H1 (cell line): ENCODE measurements around the gene ENTPD5. TPM values are rescaled to one million over a fixed set of nuclear protein-coding genes. Genes with fewer than 3 reads are reported as not detected.

ENCODE experiments used
- CTCF ChIA-PET: fragments of 300-600 bp; sonication (Branson Sonifier 250); formaldehyde crosslinking; loops from one replicate; lab custom pipeline; 2021; ENCODE audit not compliant: partially characterized antibody; lab: Charles Lee
- POLR2A ChIA-PET: fragments of 300-600 bp; sonication (Branson Sonifier 250); formaldehyde crosslinking; loops from one replicate; lab custom pipeline; 2021; ENCODE audit warnings: inconsistent platforms; ENCODE audit not compliant: partially characterized antibody; lab: Charles Lee
- DNase-seq, 2 experiments: peaks; one replicate each; pipeline versions ENCODE4 v3.0.0 to v3.0.0-alpha.2; 2010 to 2022; ENCODE audit warnings: low spot score in 2 of 2, low read depth in 1 of 2, mixed read lengths in 1 of 2
- FAIRE-seq: peaks from 2 replicates; lab custom pipeline; 2011; peaks lifted over from hg19 to GRCh38; lab: Jason Lieb, UNC
- H2AFZ ChIP-seq: 2 replicates; pipeline ENCODE4 v1.8.1; 2012; ENCODE audit warnings: low read length, inconsistent platforms
- H2AK5ac ChIP-seq: 2 replicates; pipeline ENCODE4 v1.6.1; 2013; ENCODE audit warnings: low read depth, low read length
- H2BK120ac ChIP-seq: replicated peaks from 2 replicates; pipeline ENCODE3; 2013; ENCODE audit warnings: low read depth, low read length, inconsistent platforms
- H2BK12ac ChIP-seq: 2 replicates; pipeline ENCODE4 v1.6.1; 2013; ENCODE audit warnings: low read depth, low read length
- H2BK15ac ChIP-seq: 2 replicates; pipeline ENCODE4 v1.6.1; 2013; ENCODE audit warnings: low read length
- H2BK20ac ChIP-seq: 2 replicates; pipeline ENCODE4 v1.6.1; 2013; ENCODE audit warnings: low read length
- H2BK5ac ChIP-seq: 2 replicates; pipeline ENCODE4 v1.6.1; 2013; ENCODE audit warnings: low read depth, low read length
- H3K14ac ChIP-seq: 2 replicates; pipeline ENCODE4 v1.6.1; 2013; ENCODE audit warnings: inconsistent platforms; ENCODE audit not compliant: insufficient read length
- H3K18ac ChIP-seq: 2 replicates; pipeline ENCODE4 v1.6.1; 2013; ENCODE audit warnings: low read length; ENCODE audit errors: extremely low read depth
- H3K23ac ChIP-seq: 2 replicates; pipeline ENCODE4 v1.6.1; 2013; ENCODE audit warnings: inconsistent platforms; ENCODE audit not compliant: insufficient read length
- H3K23me2 ChIP-seq: 2 replicates; pipeline ENCODE4 v1.6.1; 2013; ENCODE audit warnings: low read depth, low read length
- H3K27ac ChIP-seq: 2 replicates; pipeline ENCODE4 v1.6.1; 2011; ENCODE audit warnings: low read depth, low read length, inconsistent platforms
- H3K27me3 ChIP-seq, 4 experiments: replicated peaks in 1 of 4; 1 replicate in 1 of 4; 2 replicates in 3 of 4; pipeline versions ENCODE4 v1.6.1 to v1.8.1; 2011 to 2013; ENCODE audit warnings: low read length in 3 of 4, mild to moderate bottlenecking in 3 of 4, inconsistent platforms in 2 of 4, mixed read lengths in 2 of 4, moderate library complexity in 1 of 4; ENCODE audit not compliant: control insufficient read depth in 3 of 4, insufficient read depth in 3 of 4; ENCODE audit errors: extremely low read depth in 1 of 4
- H3K36me3 ChIP-seq, 4 experiments: 2 replicates each; pipeline versions ENCODE4 v1.6.1 to v1.8.1; 2011 to 2013; ENCODE audit warnings: mild to moderate bottlenecking in 4 of 4, low read length in 3 of 4, moderate library complexity in 2 of 4, control low read depth in 1 of 4, inconsistent platforms in 1 of 4; ENCODE audit not compliant: insufficient read depth in 4 of 4, control insufficient read depth in 2 of 4
- H3K4ac ChIP-seq: replicated peaks from 2 replicates; pipeline ENCODE3; 2013; ENCODE audit warnings: low read length, low read depth, mixed read lengths, inconsistent platforms; ENCODE audit not compliant: insufficient read length
- H3K4me1 ChIP-seq, 4 experiments: replicated peaks in 1 of 4; 1 replicate in 1 of 4; 2 replicates in 3 of 4; pipeline versions ENCODE4 v1.6.1 to v1.8.1; 2011 to 2013; ENCODE audit warnings: low read length in 3 of 4, inconsistent platforms in 2 of 4, mixed read lengths in 1 of 4; ENCODE audit not compliant: insufficient read depth in 4 of 4, control insufficient read depth in 3 of 4
- H3K4me2 ChIP-seq, 2 experiments: 2 replicates each; pipeline versions ENCODE4 v1.6.1 to v1.8.1; 2011 to 2013; ENCODE audit warnings: low read depth in 2 of 2, low read length in 2 of 2, control low read depth in 1 of 2, inconsistent platforms in 1 of 2, mild to moderate bottlenecking in 1 of 2; ENCODE audit not compliant: insufficient read depth in 1 of 2
- H3K4me3 ChIP-seq, 4 experiments: fragments of 200-600, 300-600 bp in 1 of 4; sonication (generic), shearing (Covaris generic), sonication (Bioruptor Twin) in 1 of 4; 2 replicates each; pipeline versions ENCODE4 v1.5.1 to v1.8.1; 2011 to 2016; ENCODE audit warnings: low read length in 4 of 4, low read depth in 3 of 4, control low read depth in 2 of 4, inconsistent platforms in 2 of 4, mild to moderate bottlenecking in 2 of 4, mixed read lengths in 1 of 4, moderate library complexity in 1 of 4; ENCODE audit not compliant: insufficient read depth in 2 of 4; ENCODE audit errors: extremely low read depth in 1 of 4
- H3K56ac ChIP-seq: replicated peaks from 2 replicates; pipeline ENCODE3; 2013; ENCODE audit warnings: low read depth, mild to moderate bottlenecking, mixed read lengths, low read length, inconsistent platforms; ENCODE audit not compliant: insufficient read length
- H3K79me1 ChIP-seq: 2 replicates; pipeline ENCODE4 v1.6.1; 2013; ENCODE audit warnings: low read depth, low read length, control low read depth
- H3K79me2 ChIP-seq, 2 experiments: 2 replicates each; pipeline versions ENCODE4 v1.6.1 to v1.8.1; 2012 to 2013; ENCODE audit warnings: low read length in 2 of 2, mild to moderate bottlenecking in 2 of 2, inconsistent platforms in 1 of 2; ENCODE audit not compliant: insufficient read depth in 2 of 2, control insufficient read depth in 1 of 2
- H3K9ac ChIP-seq, 4 experiments: replicated peaks in 1 of 4; 1 replicate in 1 of 4; 2 replicates in 3 of 4; pipeline versions ENCODE4 v1.6.1 to v1.8.1; 2011 to 2013; ENCODE audit warnings: low read depth in 3 of 4, low read length in 3 of 4, control low read depth in 2 of 4, mild to moderate bottlenecking in 2 of 4, moderate library complexity in 2 of 4, inconsistent platforms in 1 of 4; ENCODE audit errors: extremely low read depth in 1 of 4
- H3K9me3 ChIP-seq, 2 experiments: 2 replicates each; pipeline versions ENCODE4 v1.6.1 to v1.8.1; 2012 to 2013; ENCODE audit warnings: mild to moderate bottlenecking in 2 of 2, moderate library complexity in 2 of 2, control low read depth in 1 of 2, inconsistent platforms in 1 of 2, low read depth in 1 of 2, low read length in 1 of 2, mixed read lengths in 1 of 2; ENCODE audit not compliant: insufficient read depth in 2 of 2
- H4K20me1 ChIP-seq, 2 experiments: replicated peaks in 1 of 2; 2 replicates each; pipeline versions ENCODE3 to v1.8.1; 2011 to 2013; ENCODE audit warnings: inconsistent platforms in 2 of 2, low read length in 2 of 2, mild to moderate bottlenecking in 1 of 2; ENCODE audit not compliant: insufficient read depth in 2 of 2, control insufficient read depth in 1 of 2
- H4K5ac ChIP-seq: 2 replicates; pipeline ENCODE4 v1.6.1; 2013; ENCODE audit warnings: low read length, low read depth, mixed read lengths, inconsistent platforms; ENCODE audit not compliant: insufficient read length
- H4K8ac ChIP-seq: 2 replicates; pipeline ENCODE4 v1.8.0; 2013; ENCODE audit warnings: mild to moderate bottlenecking, moderate library complexity, low read length, inconsistent platforms; ENCODE audit not compliant: insufficient read depth; ENCODE audit errors: extremely low read depth
- H4K91ac ChIP-seq: replicated peaks from 2 replicates; pipeline ENCODE3; 2013; ENCODE audit warnings: low read length, mixed read lengths, inconsistent platforms; ENCODE audit not compliant: insufficient read length
- ASH2L ChIP-seq: fragments of 200-600, 300-600 bp; sonication (generic); IDR thresholded peaks from one replicate; pipeline ENCODE4 v1.7.1; 2017; ENCODE audit warnings: low read length
- CBX5 ChIP-seq: fragments of 300-800, 300-1000 bp; sonication (generic); IDR thresholded peaks from 2 replicates; pipeline ENCODE4 v1.7.1; 2016; ENCODE audit warnings: antibody characterized with exemption, low read length, low read depth
- CREB1 ChIP-seq: IDR thresholded peaks from 2 replicates; pipeline ENCODE4 v1.6.1; 2012; ENCODE audit warnings: inconsistent platforms
- GTF2F1 ChIP-seq: IDR thresholded peaks from 2 replicates; pipeline ENCODE4 v1.6.1; 2012; ENCODE audit warnings: low read depth, low read length, improper control_type of control experiment, borderline replicate concordance
- JUN ChIP-seq: IDR thresholded peaks from 2 replicates; pipeline ENCODE4 v1.6.1; 2011; ENCODE audit warnings: low read depth, mild to moderate bottlenecking, improper control_type of control experiment, low read length
- JUND ChIP-seq: IDR thresholded peaks from 2 replicates; pipeline ENCODE4 v1.6.1; 2011; ENCODE audit warnings: mild to moderate bottlenecking, improper control_type of control experiment, low read length
- KDM1A ChIP-seq: fragments of 200-600, 300-600 bp; sonication (generic); IDR thresholded peaks from 2 replicates; pipeline ENCODE4 v1.7.1; 2016; ENCODE audit warnings: mild to moderate bottlenecking, low read length, borderline replicate concordance
- KDM5A ChIP-seq: fragments of 200-600 bp; IDR thresholded peaks from 2 replicates; pipeline ENCODE4 v1.7.1; 2012; ENCODE audit warnings: mild to moderate bottlenecking, low read length, inconsistent platforms, mixed read lengths
- MAFK ChIP-seq: IDR thresholded peaks from 2 replicates; pipeline ENCODE4 v1.6.1; 2012; ENCODE audit warnings: low read depth, mild to moderate bottlenecking, improper control_type of control experiment, low read length
- POLR2A ChIP-seq, 2 experiments: IDR thresholded peaks; 1 replicate in 1 of 2; 2 replicates in 1 of 2; pipeline ENCODE4 v1.6.1; 2011; ENCODE audit warnings: low read depth in 2 of 2, low read length in 2 of 2, mild to moderate bottlenecking in 2 of 2; ENCODE audit errors: control extremely low read depth in 1 of 2
- RAD21 ChIP-seq, 2 experiments: IDR thresholded peaks in 1 of 2; conservative IDR thresholded peaks in 1 of 2; 2 replicates each; pipeline ENCODE4 v1.6.1; 2011; ENCODE audit warnings: low read depth in 2 of 2, low read length in 2 of 2, improper control_type of control experiment in 1 of 2, inconsistent platforms in 1 of 2, mild to moderate bottlenecking in 1 of 2, moderate library complexity in 1 of 2
- SP2 ChIP-seq: IDR thresholded peaks from 2 replicates; pipeline ENCODE4 v1.6.1; 2012; ENCODE audit warnings: mild to moderate bottlenecking, low read length, inconsistent platforms
- TBP ChIP-seq: IDR thresholded peaks from 2 replicates; pipeline ENCODE4 v1.6.1; 2011; ENCODE audit warnings: low read depth, low read length, improper control_type of control experiment
- TEAD4 ChIP-seq: IDR thresholded peaks from 2 replicates; pipeline ENCODE4 v1.6.1; 2012; ENCODE audit warnings: low read depth, low read length, inconsistent platforms, mixed read lengths
- WGBS, 2 experiments: shearing (Covaris generic) in 1 of 2; methylation state at CpG; one replicate each; pipeline versions ENCODE4 v1.1.6 to v1.1.7; 2013 to 2015; ENCODE audit warnings: low lambda C conversion rate in 2 of 2, mixed read lengths in 2 of 2, inconsistent platforms in 1 of 2, low coverage in 1 of 2, missing lambda C conversion rate in 1 of 2; ENCODE audit not compliant: insufficient replicate concordance in 2 of 2, insufficient coverage in 1 of 2, insufficient read length in 1 of 2; ENCODE audit errors: extremely low coverage in 1 of 2, missing lambda C conversion rate in 1 of 2; 5-methylcytosine and 5-hydroxymethylcytosine counted together
- polyA plus RNA-seq, 7 experiments: library from polyadenylated mRNA; depleted of rRNA in 3 of 7; stranded (reverse) in 5 of 7; unstranded in 2 of 7; fragments of >200 nt in 5 of 7; fragments of 200-250 nt in 2 of 7; gene quantifications; 1 replicate in 5 of 7; 2 replicates in 1 of 7; 4 replicates in 1 of 7; pipeline versions ENCODE4 v1.2.1 to v1.2.3, GENCODE V29; 2011 to 2013; ENCODE audit warnings: missing spikeins in 2 of 7, mixed read lengths in 2 of 7
- total RNA-seq: library from RNA; stranded (reverse); fragmentation: NEBNext Ultra II Directional; extraction: Animal tissue kit (Norgen Biotek cat#: 25700); gene quantifications from 2 replicates; pipeline ENCODE4 v1.2.1, GENCODE V29; 2021
- TF ChIP-seq, protein P1 (sequence below): IDR thresholded peaks from 2 replicates; pipeline ENCODE4 v1.6.1; 2012; ENCODE audit warnings: low read length, inconsistent platforms

Gene ENTPD5
- total and polyA plus RNA-seq, 2 of the 8 experiments (the other 6 are each of a cell fraction or from before 2014, with no cell fraction given): 5.0 to 6.5 TPM

- Histone ChIP-seq H3K18ac (no peak overlapping the region), H3K27ac (no peak overlapping the region), H2AK5ac (no peak overlapping the region), H2AFZ (no peak overlapping the region), H4K91ac (no peak overlapping the region), H3K9ac (no peak overlapping the region), H4K8ac (no peak overlapping the region), H2BK5ac (no peak overlapping the region), H2BK20ac (no peak overlapping the region), H3K9me3 (no peaks in the 10 kb centered on the region), H3K4me3 (no peak overlapping the region), H3K23me2 (no peaks in the 10 kb centered on the region), H4K20me1 (no peaks in the 10 kb centered on the region), H3K14ac (no peak overlapping the region), H3K4me1 (no peaks in the 10 kb centered on the region), H3K56ac (no peak overlapping the region), H4K5ac (no peak overlapping the region), H3K23ac (no peak overlapping the region), H2BK12ac (no peak overlapping the region), H3K79me2 (no peaks in the 10 kb centered on the region), H3K4ac (no peak overlapping the region), H3K36me3 (no peaks in the 10 kb centered on the region), H3K27me3 (no peaks in the 10 kb centered on the region), H2BK120ac (no peak overlapping the region), H3K79me1 (no peaks in the 10 kb centered on the region), H2BK15ac (no peak overlapping the region), H3K4me2 (no peak overlapping the region)
- ChIA-PET CTCF (no interaction called here), POLR2A (interaction anchor here (0.9 kb wide), 1 partner anchor 9 kb away, joined by 3 read pairs; no protein-coding TSS in a partner anchor)
- 97% methylated on average over 4 of the region's 4 CpGs; no CpG with 5 or more reads in 1 of the 2 experiments for WGBS, 2 experiments
- FAIRE-seq (no peak), DNase-seq (no peak)
- no peak for TF ChIP-seq KDM1A
- no peak for TF ChIP-seq CREB1
- no peak for TF ChIP-seq KDM5A
- no peak for TF ChIP-seq POLR2A (IDR thresholded peaks at IDR 0.05; ENCODE audit: control extremely low read depth in 1 of 2, low read depth in 2 of 2, low read length in 2 of 2)
- TF ChIP-seq GTF2F1: no peak
- TF ChIP-seq JUN: no peak
- TF ChIP-seq JUND: no peak
- TF ChIP-seq, protein P1, sequence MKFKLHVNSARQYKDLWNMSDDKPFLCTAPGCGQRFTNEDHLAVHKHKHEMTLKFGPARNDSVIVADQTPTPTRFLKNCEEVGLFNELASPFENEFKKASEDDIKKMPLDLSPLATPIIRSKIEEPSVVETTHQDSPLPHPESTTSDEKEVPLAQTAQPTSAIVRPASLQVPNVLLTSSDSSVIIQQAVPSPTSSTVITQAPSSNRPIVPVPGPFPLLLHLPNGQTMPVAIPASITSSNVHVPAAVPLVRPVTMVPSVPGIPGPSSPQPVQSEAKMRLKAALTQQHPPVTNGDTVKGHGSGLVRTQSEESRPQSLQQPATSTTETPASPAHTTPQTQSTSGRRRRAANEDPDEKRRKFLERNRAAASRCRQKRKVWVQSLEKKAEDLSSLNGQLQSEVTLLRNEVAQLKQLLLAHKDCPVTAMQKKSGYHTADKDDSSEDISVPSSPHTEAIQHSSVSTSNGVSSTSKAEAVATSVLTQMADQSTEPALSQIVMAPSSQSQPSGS: no peak
- no peak for TF ChIP-seq SP2
- no peak for TF ChIP-seq TBP
- TF ChIP-seq RAD21 (IDR thresholded peaks at IDR 0.05 in 1 of 2, conservative IDR thresholded peaks at IDR 0.05 in 1 of 2; ENCODE audit: low read depth in 2 of 2, low read length in 2 of 2): no peak
- TF ChIP-seq CBX5: no peak
- TF ChIP-seq MAFK: no peak
- no peak for TF ChIP-seq ASH2L
- TF ChIP-seq TEAD4: no peak
Observed at GRCh38 chr14:74045522-74045921, 26.4 kb upstream of the ENTPD5 start.
